HG02885 (cell line): ENCODE results near the gene CCSER1.
"Not testable (repeated sequence)": the region's sequence is repeated elsewhere in the genome, so short reads cannot be mapped to it uniquely, and the experiment has no call there.

Experiments
- ATAC-seq: cut with Tn5 transposase; IDR thresholded peaks from one replicate; pipeline ENCODE4 v1.9.1; 2021; ENCODE audit warnings: mild to moderate bottlenecking; ENCODE audit not compliant: unreplicated experiment, poor library complexity

CCSER1 gene

DNA sequence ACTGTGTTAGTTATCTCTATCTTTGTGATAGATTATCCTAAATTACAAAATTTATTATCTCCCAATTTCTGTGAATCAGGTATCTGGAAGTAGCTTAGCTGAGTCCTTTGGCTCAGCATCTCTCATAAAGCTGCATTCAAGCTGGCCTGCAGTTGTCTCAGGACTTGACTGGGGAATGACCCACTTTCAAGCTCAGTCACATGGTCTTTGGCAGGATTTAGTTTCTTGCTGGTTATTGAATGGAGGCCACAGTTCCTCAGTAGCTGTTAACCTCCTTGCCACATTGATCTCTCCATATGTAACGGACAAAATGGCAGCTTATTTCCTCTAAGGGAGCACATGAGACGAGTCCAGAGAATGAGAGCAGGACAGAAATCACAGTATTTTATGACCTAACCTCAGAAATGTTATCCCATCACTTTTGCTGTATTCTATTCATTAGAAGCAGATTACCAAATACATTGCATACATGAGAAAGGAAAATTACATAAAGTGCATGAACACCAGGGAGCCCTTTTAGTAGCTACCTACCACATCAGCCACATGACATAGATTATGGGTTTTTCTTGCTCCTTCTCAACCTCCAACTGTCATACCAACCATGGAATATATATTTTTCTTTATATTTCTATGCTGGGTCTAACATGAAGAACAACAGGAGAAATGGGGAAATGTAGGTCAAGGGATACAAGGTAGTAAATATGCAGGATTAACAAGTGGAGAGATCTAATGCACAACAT lies 730.1 kb downstream of the CCSER1 start:
- no peak for ATAC-seq

GRCh38 chr4:90875791-90876190 lies 748.6 kb downstream of the CCSER1 start:
- ATAC-seq, result no peak

DNA sequence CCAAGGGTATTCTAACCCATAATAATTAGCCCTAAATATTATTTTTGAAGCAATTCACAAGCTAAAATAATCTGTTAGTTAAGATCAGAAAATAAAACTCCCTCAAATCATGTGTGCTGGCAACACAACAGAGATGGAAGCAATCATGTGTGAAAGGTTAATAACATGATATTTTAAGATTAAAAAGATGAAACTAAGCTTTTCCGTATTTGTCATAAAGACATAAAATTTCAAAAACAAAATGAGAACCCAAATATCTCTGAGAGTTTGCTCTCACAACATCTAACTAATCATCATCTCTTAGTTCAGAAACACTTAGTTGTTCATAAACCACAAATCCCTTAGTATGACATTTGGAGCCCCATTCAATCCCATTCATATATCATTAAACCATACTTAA lies 749.1 kb downstream of the CCSER1 start:
- no peak for ATAC-seq

GRCh38 chr4:90883519-90883918 lies 756.3 kb downstream of the CCSER1 start:
- no peak for ATAC-seq

GRCh38 chr4:90888571-90888970 lies 761.4 kb downstream of the CCSER1 start:
- no peak for ATAC-seq

GRCh38 chr4:90889171-90889570 lies 762.0 kb downstream of the CCSER1 start:
- no peak for ATAC-seq

GRCh38 chr4:90903413-90903812 lies 776.2 kb downstream of the CCSER1 start:
- ATAC-seq, result not testable (repeated sequence)

- ATAC-seq, result no peak
Measured at GRCh38 chr4:90904021-90904420, 776.8 kb downstream of the CCSER1 start.

DNA sequence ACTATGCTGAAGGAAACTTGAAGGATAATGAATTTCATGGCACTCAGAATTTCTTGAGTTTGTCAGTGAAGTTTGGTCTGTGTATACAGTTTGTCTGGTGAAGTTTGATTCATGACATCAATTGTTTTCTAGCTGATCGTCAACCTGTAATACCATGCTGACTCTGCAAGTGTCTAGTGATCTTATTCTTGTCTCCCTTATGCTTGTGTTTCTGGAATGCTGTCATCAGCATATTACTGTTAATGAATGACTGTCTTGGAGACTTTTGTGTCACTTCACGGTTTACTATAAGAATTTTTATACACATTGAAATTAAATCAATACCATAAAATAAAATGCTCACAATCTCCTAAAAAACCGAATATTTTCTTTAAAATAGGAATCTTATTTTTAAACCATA lies 779.0 kb downstream of the CCSER1 start:
- no peak for ATAC-seq

DNA sequence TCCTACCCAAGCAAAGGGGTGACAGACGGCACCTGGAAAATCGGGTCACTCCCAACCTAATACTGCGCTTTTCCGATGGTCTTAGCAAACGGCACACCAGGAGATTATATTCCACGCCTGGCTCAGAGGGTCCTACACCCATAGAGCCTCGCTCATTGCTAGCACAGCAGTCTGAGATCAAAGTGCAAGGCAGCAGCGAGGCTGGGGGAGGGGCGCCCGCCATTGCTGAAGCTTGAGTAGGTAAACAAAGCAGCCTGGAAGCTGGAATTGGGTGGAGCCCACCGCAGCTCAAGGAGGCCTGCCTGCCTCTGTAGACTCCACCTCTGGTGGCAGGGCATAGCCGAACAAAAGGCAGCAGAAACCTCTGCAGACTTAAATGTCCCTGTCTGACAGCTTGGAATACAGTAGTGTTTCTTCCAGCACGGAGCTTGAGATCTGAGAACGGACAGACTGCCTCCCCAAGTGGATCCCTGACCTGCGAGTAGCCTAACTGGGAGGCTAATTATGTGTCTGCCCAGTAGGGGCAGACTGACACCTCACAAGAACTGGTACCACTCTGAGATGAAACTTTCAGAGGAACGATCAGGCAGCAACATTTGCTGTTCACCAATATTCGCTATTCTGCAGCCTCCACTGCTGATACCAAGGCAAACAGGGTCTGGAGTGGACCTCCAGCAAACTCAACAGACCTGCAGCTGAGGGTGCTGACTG lies 784.7 kb downstream of the CCSER1 start:
- ATAC-seq, result not testable (repeated sequence)

GRCh38 chr4:90922174-90922573 lies 795.0 kb downstream of the CCSER1 start:
- no peak for ATAC-seq

GRCh38 chr4:90926957-90927356 lies 799.8 kb downstream of the CCSER1 start:
- ATAC-seq, result no peak

DNA sequence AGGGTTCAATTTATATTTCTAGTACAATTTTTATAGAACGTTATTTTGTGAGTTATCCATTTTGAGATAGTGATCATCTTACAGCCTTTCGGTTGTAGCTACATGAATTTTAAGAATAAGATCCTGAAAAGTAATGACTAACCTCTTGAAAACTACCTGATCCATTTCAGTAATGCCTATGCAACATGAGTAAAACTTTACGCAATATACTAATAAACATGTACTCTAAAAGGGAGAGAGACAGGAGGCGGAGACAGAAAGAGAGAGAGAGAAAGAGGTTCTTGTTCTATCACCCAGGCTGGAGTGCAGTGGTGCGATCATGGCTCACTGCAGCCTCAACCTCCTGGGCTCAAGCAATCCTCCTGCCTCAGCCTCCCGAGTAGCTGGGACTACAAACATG lies 816.1 kb downstream of the CCSER1 start:
- ATAC-seq, result no peak

- ATAC-seq, result no peak
Measured at GRCh38 chr4:90946945-90947344, 819.8 kb downstream of the CCSER1 start.

- ATAC-seq, result no peak
Measured at GRCh38 chr4:90950385-90950841, 823.2 kb downstream of the CCSER1 start.

DNA sequence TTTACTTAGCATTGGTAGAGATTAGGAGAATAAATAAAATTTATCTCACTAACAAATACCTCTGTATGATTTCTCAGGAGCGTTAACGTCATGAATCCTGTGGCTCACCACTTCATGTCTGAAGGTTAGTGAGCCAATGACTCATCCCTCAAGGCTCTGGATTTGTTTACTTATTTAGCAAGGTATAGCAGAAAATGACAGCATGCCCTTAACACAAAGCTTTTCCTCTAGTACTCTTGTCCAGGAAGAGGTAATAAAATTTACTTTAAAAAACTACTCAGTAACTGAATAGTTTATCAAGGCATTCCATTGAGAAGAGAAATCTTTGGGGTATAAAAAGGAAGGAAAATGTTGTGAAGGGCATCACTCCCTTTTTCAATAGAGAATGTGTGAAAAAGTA lies 823.8 kb downstream of the CCSER1 start:
- no peak for ATAC-seq

DNA sequence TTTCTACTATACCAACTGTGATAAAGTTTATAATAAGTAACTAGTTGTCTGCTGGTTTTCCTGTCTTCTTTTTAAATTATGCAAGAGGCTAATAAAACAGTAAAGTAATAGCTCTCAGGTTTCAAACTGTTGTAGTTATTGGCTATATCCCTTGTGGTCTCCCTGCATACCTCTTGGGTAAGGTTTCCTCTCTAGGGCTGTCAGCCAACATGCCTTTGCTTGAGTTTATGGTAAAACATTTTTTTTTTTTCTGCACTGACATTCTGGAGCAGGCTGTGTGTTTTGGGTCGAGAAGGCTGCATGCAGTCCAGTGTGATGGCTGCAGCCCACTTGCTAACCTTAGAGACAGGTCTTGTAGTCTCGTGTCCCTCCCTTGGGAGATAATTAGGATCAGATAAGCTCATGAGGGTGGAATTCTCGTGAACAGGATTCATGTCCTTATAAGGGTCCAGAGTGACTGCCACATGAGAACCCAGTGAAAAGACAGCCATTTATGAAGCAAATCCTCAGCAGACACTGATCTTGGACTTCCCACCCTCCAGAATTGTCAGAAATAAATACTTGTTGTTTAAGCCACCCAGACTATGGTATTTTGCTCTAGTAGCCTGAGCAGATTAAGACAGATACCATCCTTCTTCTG lies 831.2 kb downstream of the CCSER1 start:
- no peak for ATAC-seq

DNA sequence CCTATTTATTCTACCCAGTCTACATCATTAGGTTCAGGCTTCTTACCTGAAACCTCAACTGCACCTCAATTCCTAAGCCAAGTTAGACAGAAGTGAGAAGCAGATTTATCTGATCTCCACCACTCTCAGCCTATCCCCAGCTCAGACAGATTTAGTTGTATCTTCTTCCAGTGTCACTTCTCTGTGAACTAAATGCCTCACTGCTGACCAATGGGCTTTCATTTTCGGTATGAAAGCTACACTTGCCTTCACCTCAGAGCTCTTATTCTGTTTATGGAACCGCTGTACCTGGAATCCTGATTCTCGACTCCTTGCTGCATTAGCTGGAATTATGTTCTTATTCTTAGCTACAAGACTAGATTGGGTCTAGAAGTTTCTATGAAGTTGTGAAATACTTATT lies 833.2 kb downstream of the CCSER1 start:
- no peak for ATAC-seq

GRCh38 chr4:90960840-90961239 lies 833.6 kb downstream of the CCSER1 start:
- ATAC-seq, result no peak

DNA sequence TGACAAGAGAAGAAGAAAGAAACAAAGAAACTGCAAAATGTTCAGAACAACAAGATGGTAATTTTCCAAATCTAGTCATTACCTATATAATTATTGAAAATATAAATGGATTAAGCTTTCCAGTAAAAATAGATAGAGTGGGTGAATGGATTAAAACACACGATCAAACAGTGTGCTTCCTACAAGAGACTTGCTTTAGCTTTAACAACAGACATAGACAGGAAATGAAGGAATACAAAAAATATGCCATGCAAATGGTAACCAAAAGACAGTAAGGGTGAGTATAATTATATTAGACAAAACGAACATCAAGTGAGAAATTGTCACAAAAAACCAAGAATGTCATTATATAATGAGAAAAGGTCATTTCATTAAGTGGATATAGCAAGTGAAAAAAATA lies 842.8 kb downstream of the CCSER1 start:
- no peak for ATAC-seq

GRCh38 chr4:90977726-90978125 lies 850.5 kb downstream of the CCSER1 start:
- no peak for ATAC-seq
